ENCODE measurements around the gene ZNF474. TPM values are rescaled to one million over a fixed set of nuclear protein-coding genes. Genes with fewer than 3 reads are reported as not detected.

Gene ZNF474
- total RNA-seq, 6 experiments from 2014 or later: 0.10 to 0.28 (median 0.16) TPM; not detected in 1

DNA sequence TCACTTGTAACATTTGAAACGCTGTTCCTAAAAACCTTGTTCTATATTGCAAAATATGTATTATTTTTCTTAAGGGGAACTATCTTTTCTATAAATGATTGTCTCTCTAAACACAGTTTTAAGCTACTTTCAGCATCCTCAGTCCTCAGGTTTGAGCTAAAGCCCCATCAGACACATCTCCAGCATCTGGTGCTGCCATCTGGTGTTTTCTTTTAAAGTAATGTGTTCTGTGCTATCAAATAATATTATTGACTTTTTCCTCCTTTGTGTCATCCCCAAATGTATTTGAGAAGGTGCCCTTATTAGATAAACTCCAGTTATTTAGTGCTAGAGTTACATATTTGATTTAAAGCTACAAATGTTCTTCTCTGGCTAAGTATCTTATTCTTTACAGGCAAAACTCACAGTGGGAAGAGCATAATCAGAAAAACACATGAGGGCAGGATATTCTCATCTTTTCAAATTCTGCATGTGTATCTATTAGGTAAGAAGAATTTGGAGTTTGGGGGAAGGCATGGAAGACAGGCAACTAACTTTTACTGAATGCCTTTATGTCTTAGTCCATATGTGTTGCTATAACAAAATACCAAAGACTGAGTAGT, 27.5 kb downstream of the ZNF474 start:
- Mint-ChIP-seq H3K4me3 (no peak overlapping the region), H3K4me1 (ENCODE audit: low read depth) (peaks cover 57% of the 10 kb centered on the region), H3K9me3 (no peaks in the 10 kb centered on the region), H3K36me3 (ENCODE audit: low read depth) (no peaks in the 10 kb centered on the region), H3K27ac (no peak overlapping the region), H3K27me3 (ENCODE audit: insufficient read depth) (no peaks in the 10 kb centered on the region)
- DNase-seq: peak; percentile 69
- peak; percentile 84 for TF ChIP-seq CTCF (IDR thresholded peaks at IDR 0.05)

DNA sequence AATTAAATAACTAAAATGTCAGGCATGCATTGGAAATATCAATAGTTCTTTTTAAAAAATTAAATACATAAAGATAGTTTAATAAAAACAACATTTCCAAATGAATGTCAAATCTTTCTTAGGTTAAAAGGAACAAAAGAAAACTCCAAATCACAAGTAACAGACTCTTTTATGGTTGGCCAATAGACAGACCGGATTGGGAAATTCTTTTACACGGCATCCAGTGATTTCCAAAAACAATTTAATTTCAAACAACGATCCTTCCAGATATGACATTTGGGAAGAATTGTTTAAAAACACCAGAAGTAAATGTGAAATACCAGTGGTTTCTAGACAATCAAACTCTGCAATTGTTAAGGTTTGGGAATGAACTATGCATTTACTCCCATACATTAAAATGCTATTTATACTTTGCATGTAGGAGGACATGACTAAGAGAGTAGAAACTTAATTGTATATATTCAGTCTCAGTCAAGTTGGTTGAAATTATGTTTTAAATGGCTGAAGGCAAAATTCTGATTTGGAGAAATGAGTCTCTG, 32.8 kb downstream of the ZNF474 start:
- Mint-ChIP-seq H3K36me3 (ENCODE audit: low read depth) (no peaks in the 10 kb centered on the region), H3K27me3 (ENCODE audit: insufficient read depth) (no peaks in the 10 kb centered on the region; the same call in 1 of the 2 replicates), H3K4me3 (peak overlapping the region; percentile 68; the same call in 1 of the 2 replicates), H3K4me1 (ENCODE audit: low read depth) (peaks cover 55% of the 10 kb centered on the region), H3K27ac (peak overlapping the region; percentile 83), H3K9me3 (no peaks in the 10 kb centered on the region)
- DNase-seq: no peak
- no peak for TF ChIP-seq CTCF (IDR thresholded peaks at IDR 0.05)

- TF ChIP-seq CTCF (IDR thresholded peaks at IDR 0.05): no peak
- Mint-ChIP-seq H3K36me3 (ENCODE audit: low read depth) (no peaks in the 10 kb centered on the region), H3K27ac (peak overlapping the region; percentile 83)
These were observed 34.0 kb downstream of the ZNF474 start for GRCh38 chr5:122163121-122164069.

DNA sequence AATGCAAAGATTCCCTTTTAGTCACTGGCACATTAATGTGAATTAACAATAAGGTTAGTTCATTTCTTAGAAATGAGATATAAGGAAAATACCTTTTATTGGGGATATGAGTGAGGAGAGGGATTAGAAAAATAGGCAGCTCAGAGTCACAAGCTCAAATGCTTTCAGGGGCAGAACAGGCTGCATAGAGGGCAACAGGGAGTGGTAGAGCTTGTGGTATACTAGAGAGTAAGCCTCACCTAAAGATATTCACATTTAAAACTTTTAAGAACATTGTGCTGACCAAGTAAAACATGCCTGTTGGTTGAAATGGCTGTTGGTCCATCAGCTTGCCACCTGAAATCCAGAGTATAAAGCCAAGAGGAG, 34.7 kb downstream of the ZNF474 start:
- DNase-seq: no peak
- Mint-ChIP-seq H3K4me3 (peak overlapping the region; percentile 68), H3K27me3 (ENCODE audit: insufficient read depth) (no peaks in the 10 kb centered on the region; the same call in 1 of the 2 replicates), H3K27ac (peak overlapping the region; percentile 83), H3K4me1 (ENCODE audit: low read depth) (peaks cover 54% of the 10 kb centered on the region), H3K36me3 (ENCODE audit: low read depth) (no peaks in the 10 kb centered on the region), H3K9me3 (no peaks in the 10 kb centered on the region)
- TF ChIP-seq CTCF (IDR thresholded peaks at IDR 0.05): no peak

More at GRCh38 chr5:122163121-122164069, 34.0 kb downstream of the ZNF474 start:
- DNase-seq: peak; percentile 87
- Mint-ChIP-seq H3K27me3 (ENCODE audit: insufficient read depth) (no peaks in the 10 kb centered on the region; the same call in 1 of the 2 replicates), H3K4me1 (ENCODE audit: low read depth) (peaks cover 54% of the 10 kb centered on the region), H3K9me3 (no peaks in the 10 kb centered on the region), H3K4me3 (peak overlapping the region; percentile 68)

- Mint-ChIP-seq H3K36me3 (ENCODE audit: low read depth) (no peaks in the 10 kb centered on the region), H3K27me3 (ENCODE audit: insufficient read depth) (no peaks in the 10 kb centered on the region; the same call in 1 of the 2 replicates), H3K4me1 (ENCODE audit: low read depth) (peaks cover 54% of the 10 kb centered on the region), H3K9me3 (no peaks in the 10 kb centered on the region), H3K27ac (peak overlapping the region; percentile 83), H3K4me3 (no peak overlapping the region)
- no peak for TF ChIP-seq CTCF (IDR thresholded peaks at IDR 0.05)
- DNase-seq: no peak
These were observed 35.6 kb downstream of the ZNF474 start for GRCh38 chr5:122164831-122165558.
